Activated CD4-positive, alpha-beta memory T cell treated with anti-CD3 and anti-CD28 coated beads for 36 hours (primary cell): Measurements from ENCODE around the gene TBC1D5. TPM values are rescaled to one million over a fixed set of nuclear protein-coding genes. Genes with fewer than 3 reads are reported as not detected.

Experiments
- CTCF ChIA-PET: fragments of 350-600 bp; sonication (Branson Sonifier 250); formaldehyde crosslinking; loops from one replicate; lab custom pipeline; 2021; ENCODE audit warnings: antibody characterized with exemption, inconsistent platforms; lab: Charles Lee
- POLR2A ChIA-PET: fragments of 350-600 bp; sonication (Branson Sonifier 250); formaldehyde crosslinking; loops from one replicate; lab custom pipeline; 2021; ENCODE audit warnings: antibody characterized with exemption; lab: Charles Lee
- DNase-seq: peaks from one replicate; pipeline ENCODE4 v3.0.0-alpha.2; 2020
- H3K27ac Mint-ChIP-seq: one replicate; pipeline ENCODE4 v1.8.0; 2021; ENCODE audit warnings: mixed read lengths
- H3K27me3 Mint-ChIP-seq: one replicate; pipeline ENCODE4 v1.8.0; 2021; ENCODE audit warnings: mixed read lengths
- H3K36me3 Mint-ChIP-seq: one replicate; pipeline ENCODE4 v1.8.0; 2021; ENCODE audit warnings: mixed read lengths
- H3K4me1 Mint-ChIP-seq: one replicate; pipeline ENCODE4 v1.8.0; 2021; ENCODE audit warnings: low read depth, mixed read lengths
- H3K4me3 Mint-ChIP-seq: one replicate; pipeline ENCODE4 v1.8.0; 2021; ENCODE audit warnings: mild to moderate bottlenecking, mixed read lengths
- H3K9me3 Mint-ChIP-seq: one replicate; pipeline ENCODE4 v1.8.0; 2021; ENCODE audit warnings: mixed read lengths
- intact Hi-C: fragments of 100-400 bp; cut with micrococcal nuclease; formaldehyde crosslinking; loops from one replicate; pipeline ENCODE4 v1.15.1; 2023
- total RNA-seq, 2 experiments: library from RNA; stranded (reverse); gene quantifications; one replicate each; pipeline ENCODE4 v1.2.3, GENCODE V29; 2021

The TBC1D5 gene
- total RNA-seq, 2 experiments from 2014 or later: 49.2 to 53.7 TPM

GRCh38 chr3:17176757-17177156 is 565.7 kb downstream of the TBC1D5 start:
- ChIA-PET POLR2A (no interaction called here), CTCF (no interaction called here)
- H3K9me3 Mint-ChIP-seq: no peaks in the 10 kb centered on the region
- H3K36me3 Mint-ChIP-seq: peaks cover 8% of the 10 kb centered on the region
- no peak overlapping the region for H3K27ac Mint-ChIP-seq
- peaks cover 9% of the 10 kb centered on the region for H3K4me1 Mint-ChIP-seq
- no peak for DNase-seq
- H3K27me3 Mint-ChIP-seq: no peaks in the 10 kb centered on the region
- intact Hi-C loops: no loop called here
- H3K4me3 Mint-ChIP-seq: no peak overlapping the region

- Mint-ChIP-seq H3K27me3 (no peaks in the 10 kb centered on the region), H3K4me1 (peaks cover 4% of the 10 kb centered on the region), H3K36me3 (peaks cover 5% of the 10 kb centered on the region), H3K4me3 (no peak overlapping the region), H3K9me3 (no peaks in the 10 kb centered on the region), H3K27ac (no peak overlapping the region)
- intact Hi-C loops: no loop called here
- no peak for DNase-seq
- CTCF ChIA-PET: no interaction called here
- POLR2A ChIA-PET: no interaction called here
These were observed 567.1 kb downstream of the TBC1D5 start for GRCh38 chr3:17175187-17175807.

- no peak for DNase-seq
- Mint-ChIP-seq H3K9me3 (no peaks in the 10 kb centered on the region), H3K27ac (no peak overlapping the region), H3K27me3 (no peaks in the 10 kb centered on the region), H3K4me3 (no peak overlapping the region), H3K36me3 (peaks cover 5% of the 10 kb centered on the region), H3K4me1 (no peaks in the 10 kb centered on the region)
- ChIA-PET CTCF (no interaction called here), POLR2A (no interaction called here)
- intact Hi-C loops: no loop called here
These were observed 576.1 kb downstream of the TBC1D5 start for GRCh38 chr3:17166369-17166768.

GRCh38 chr3:17162116-17162515 is 580.3 kb downstream of the TBC1D5 start:
- DNase-seq: no peak
- ChIA-PET POLR2A (no interaction called here), CTCF (no interaction called here)
- H3K36me3 Mint-ChIP-seq: peaks cover 11% of the 10 kb centered on the region
- no peak overlapping the region for H3K27ac Mint-ChIP-seq
- no peak overlapping the region for H3K4me3 Mint-ChIP-seq
- H3K9me3 Mint-ChIP-seq: no peaks in the 10 kb centered on the region
- H3K4me1 Mint-ChIP-seq: peaks cover 8% of the 10 kb centered on the region
- intact Hi-C loops: no loop called here
- H3K27me3 Mint-ChIP-seq: no peaks in the 10 kb centered on the region

GRCh38 chr3:17160597-17160996 is 581.8 kb downstream of the TBC1D5 start:
- Mint-ChIP-seq H3K4me3 (no peak overlapping the region), H3K36me3 (peaks cover 11% of the 10 kb centered on the region), H3K9me3 (no peaks in the 10 kb centered on the region), H3K27ac (no peak overlapping the region), H3K27me3 (no peaks in the 10 kb centered on the region), H3K4me1 (peaks cover 8% of the 10 kb centered on the region)
- CTCF ChIA-PET: no interaction called here
- no peak for DNase-seq
- intact Hi-C loops: no loop called here
- POLR2A ChIA-PET: no interaction called here

GRCh38 chr3:17158941-17159682 is 583.3 kb downstream of the TBC1D5 start:
- Mint-ChIP-seq H3K27me3 (no peaks in the 10 kb centered on the region), H3K4me3 (no peak overlapping the region)
- CTCF ChIA-PET: no interaction called here

GRCh38 chr3:17157713-17158112 is 584.7 kb downstream of the TBC1D5 start:
- H3K27ac Mint-ChIP-seq: no peak overlapping the region
- peaks cover 9% of the 10 kb centered on the region for H3K4me1 Mint-ChIP-seq
- ChIA-PET CTCF (no interaction called here), POLR2A (no interaction called here)
- peaks cover 14% of the 10 kb centered on the region for H3K9me3 Mint-ChIP-seq
- peaks cover 28% of the 10 kb centered on the region for H3K36me3 Mint-ChIP-seq
- no peaks in the 10 kb centered on the region for H3K27me3 Mint-ChIP-seq
- DNase-seq: no peak
- intact Hi-C loops: loop anchor here (10.0 kb wide), 1 partner anchor 853 kb away; no protein-coding TSS in a partner anchor
- no peak overlapping the region for H3K4me3 Mint-ChIP-seq

More at GRCh38 chr3:17158941-17159682, 583.3 kb downstream of the TBC1D5 start:
- POLR2A ChIA-PET: no interaction called here
- Mint-ChIP-seq H3K4me1 (peaks cover 8% of the 10 kb centered on the region), H3K27ac (no peak overlapping the region), H3K9me3 (peaks cover under 1% of the 10 kb centered on the region), H3K36me3 (peaks cover 17% of the 10 kb centered on the region)
- DNase-seq: peak; percentile 53
- intact Hi-C loops: loop anchor here (10.0 kb wide), 1 partner anchor 854 kb away; no protein-coding TSS in a partner anchor

- CTCF ChIA-PET: no interaction called here
- H3K4me1 Mint-ChIP-seq: peaks cover 18% of the 10 kb centered on the region
- intact Hi-C loops: loop anchor here (10.0 kb wide), 1 partner anchor 852 kb away; no protein-coding TSS in a partner anchor
- H3K4me3 Mint-ChIP-seq: no peak overlapping the region
- H3K27me3 Mint-ChIP-seq: no peaks in the 10 kb centered on the region
- H3K9me3 Mint-ChIP-seq: peaks cover 19% of the 10 kb centered on the region
- peaks cover 33% of the 10 kb centered on the region for H3K36me3 Mint-ChIP-seq
- DNase-seq: no peak
- POLR2A ChIA-PET: interaction anchor here (0.5 kb wide), 1 partner anchor 75 kb away, joined by 3 read pairs; no protein-coding TSS in a partner anchor
- no peak overlapping the region for H3K27ac Mint-ChIP-seq
These were observed 585.6 kb downstream of the TBC1D5 start for GRCh38 chr3:17156864-17157263.

- no peak for DNase-seq
- CTCF ChIA-PET: no interaction called here
- peaks cover 27% of the 10 kb centered on the region for H3K4me1 Mint-ChIP-seq
These were observed 586.5 kb downstream of the TBC1D5 start for GRCh38 chr3:17155951-17156350.

GRCh38 chr3:17154941-17155340 is 587.5 kb downstream of the TBC1D5 start:
- ChIA-PET POLR2A (no interaction called here), CTCF (no interaction called here)
- no peak for DNase-seq
- no peak overlapping the region for H3K4me3 Mint-ChIP-seq
- H3K4me1 Mint-ChIP-seq: peaks cover 35% of the 10 kb centered on the region
- H3K36me3 Mint-ChIP-seq: peaks cover 41% of the 10 kb centered on the region
- no peaks in the 10 kb centered on the region for H3K27me3 Mint-ChIP-seq
- H3K9me3 Mint-ChIP-seq: peaks cover 32% of the 10 kb centered on the region
- intact Hi-C loops: loop anchor here (5.0 to 10.0 kb wide), 3 partner anchors 68 to 850 kb away; no protein-coding TSS in a partner anchor
- H3K27ac Mint-ChIP-seq: no peak overlapping the region

More at GRCh38 chr3:17155951-17156350, 586.5 kb downstream of the TBC1D5 start:
- Mint-ChIP-seq H3K27me3 (no peaks in the 10 kb centered on the region), H3K36me3 (peaks cover 39% of the 10 kb centered on the region), H3K4me3 (no peak overlapping the region), H3K27ac (no peak overlapping the region), H3K9me3 (peaks cover 25% of the 10 kb centered on the region)
- intact Hi-C loops: loop anchor here (10.0 kb wide), 1 partner anchor 851 kb away; no protein-coding TSS in a partner anchor
- POLR2A ChIA-PET: no interaction called here

GRCh38 chr3:17154221-17154620 is 588.2 kb downstream of the TBC1D5 start:
- no peak for DNase-seq
- H3K4me1 Mint-ChIP-seq: peaks cover 32% of the 10 kb centered on the region
- ChIA-PET POLR2A (no interaction called here), CTCF (no interaction called here)
- no peak overlapping the region for H3K27ac Mint-ChIP-seq
- H3K36me3 Mint-ChIP-seq: peaks cover 41% of the 10 kb centered on the region
- no peaks in the 10 kb centered on the region for H3K27me3 Mint-ChIP-seq
- H3K9me3 Mint-ChIP-seq: peaks cover 32% of the 10 kb centered on the region
- intact Hi-C loops: loop anchor here (5.0 to 10.0 kb wide), 3 partner anchors 67 to 849 kb away; no protein-coding TSS in a partner anchor
- H3K4me3 Mint-ChIP-seq: no peak overlapping the region

GRCh38 chr3:17153209-17153608 is 589.2 kb downstream of the TBC1D5 start:
- H3K4me1 Mint-ChIP-seq: peaks cover 27% of the 10 kb centered on the region
- peaks cover 41% of the 10 kb centered on the region for H3K36me3 Mint-ChIP-seq
- no peaks in the 10 kb centered on the region for H3K27me3 Mint-ChIP-seq
- no peak overlapping the region for H3K27ac Mint-ChIP-seq
- CTCF ChIA-PET: no interaction called here
- intact Hi-C loops: loop anchor here (5.0 to 10.0 kb wide), 3 partner anchors 66 to 848 kb away; no protein-coding TSS in a partner anchor
- POLR2A ChIA-PET: no interaction called here
- no peak for DNase-seq
- H3K9me3 Mint-ChIP-seq: peaks cover 32% of the 10 kb centered on the region
- H3K4me3 Mint-ChIP-seq: no peak overlapping the region
